HG03280 (cell line): ENCODE results near the gene HS3ST3A1.
"Not testable (repeated sequence)": the region's sequence is repeated elsewhere in the genome, so short reads cannot be mapped to it uniquely, and the experiment has no call there.

ENCODE experiments used
- ATAC-seq: cut with Tn5 transposase; IDR thresholded peaks from one replicate; pipeline ENCODE4 v1.9.1; 2021; ENCODE audit warnings: mild to moderate bottlenecking, moderate library complexity; ENCODE audit not compliant: unreplicated experiment

HS3ST3A1 gene

GRCh38 chr17:13576661-13577526 is 24.8 kb downstream of the HS3ST3A1 start:
- no peak for ATAC-seq

DNA sequence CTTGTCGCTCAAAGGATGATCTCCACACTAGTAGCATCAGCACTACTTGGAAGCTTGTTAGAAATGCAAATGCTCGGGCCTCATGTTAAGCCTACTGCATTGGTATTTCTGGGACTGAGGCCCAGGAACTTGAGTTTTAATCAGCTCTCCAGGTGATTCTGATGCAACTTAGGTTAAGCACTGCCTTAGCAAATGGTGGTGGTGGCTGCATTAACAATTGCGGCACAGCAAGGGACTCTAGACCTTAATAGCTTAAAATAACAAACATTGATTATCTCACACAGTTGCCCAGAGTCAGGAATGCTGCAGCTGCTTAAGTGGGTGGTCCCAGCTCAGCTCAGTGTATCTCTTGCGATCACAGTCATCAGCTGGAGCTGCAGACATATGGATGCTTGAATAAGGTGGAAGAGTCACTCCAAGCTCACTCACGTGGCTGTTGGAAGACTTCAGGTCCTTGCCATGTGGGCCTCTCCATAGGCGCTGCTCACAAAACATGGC is 25.8 kb downstream of the HS3ST3A1 start:
- ATAC-seq, result no peak

GRCh38 chr17:13575466-13575865 is 26.3 kb downstream of the HS3ST3A1 start:
- ATAC-seq, result no peak

GRCh38 chr17:13572581-13572980 is 29.1 kb downstream of the HS3ST3A1 start:
- no peak for ATAC-seq

DNA sequence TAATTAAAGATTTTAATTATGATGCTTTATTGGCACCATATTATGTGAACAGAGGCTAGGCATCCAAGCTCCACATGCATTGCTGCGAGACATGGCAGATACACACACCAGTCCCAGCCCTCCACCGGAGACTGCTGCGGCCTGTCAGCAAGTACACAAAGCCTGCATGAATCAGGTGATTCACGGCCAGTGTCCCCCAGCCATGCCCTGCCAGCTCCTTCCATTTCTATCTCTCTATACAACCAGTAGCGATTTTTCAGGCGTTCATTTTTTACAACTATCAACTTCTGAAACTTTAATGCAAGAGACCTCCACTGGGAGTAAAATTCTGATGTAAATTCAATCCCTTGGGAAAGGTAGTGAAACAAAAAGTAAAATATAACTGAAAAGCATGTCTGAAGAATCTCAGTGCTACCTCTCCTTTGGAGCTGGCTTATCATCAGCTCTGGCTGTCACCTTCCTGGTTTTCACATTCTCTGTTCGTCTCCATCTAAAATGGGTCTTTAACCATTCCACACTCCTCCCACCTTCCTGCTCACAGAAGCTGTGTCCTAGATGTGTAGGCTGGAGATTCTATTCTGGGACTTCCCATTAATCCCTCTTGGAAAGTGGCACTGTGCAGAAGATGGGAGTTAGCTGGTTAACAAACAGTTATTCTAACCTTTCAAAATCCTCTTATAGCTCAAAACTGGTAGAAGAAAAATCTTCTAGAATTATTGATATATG is 32.2 kb downstream of the HS3ST3A1 start:
- no peak for ATAC-seq

DNA sequence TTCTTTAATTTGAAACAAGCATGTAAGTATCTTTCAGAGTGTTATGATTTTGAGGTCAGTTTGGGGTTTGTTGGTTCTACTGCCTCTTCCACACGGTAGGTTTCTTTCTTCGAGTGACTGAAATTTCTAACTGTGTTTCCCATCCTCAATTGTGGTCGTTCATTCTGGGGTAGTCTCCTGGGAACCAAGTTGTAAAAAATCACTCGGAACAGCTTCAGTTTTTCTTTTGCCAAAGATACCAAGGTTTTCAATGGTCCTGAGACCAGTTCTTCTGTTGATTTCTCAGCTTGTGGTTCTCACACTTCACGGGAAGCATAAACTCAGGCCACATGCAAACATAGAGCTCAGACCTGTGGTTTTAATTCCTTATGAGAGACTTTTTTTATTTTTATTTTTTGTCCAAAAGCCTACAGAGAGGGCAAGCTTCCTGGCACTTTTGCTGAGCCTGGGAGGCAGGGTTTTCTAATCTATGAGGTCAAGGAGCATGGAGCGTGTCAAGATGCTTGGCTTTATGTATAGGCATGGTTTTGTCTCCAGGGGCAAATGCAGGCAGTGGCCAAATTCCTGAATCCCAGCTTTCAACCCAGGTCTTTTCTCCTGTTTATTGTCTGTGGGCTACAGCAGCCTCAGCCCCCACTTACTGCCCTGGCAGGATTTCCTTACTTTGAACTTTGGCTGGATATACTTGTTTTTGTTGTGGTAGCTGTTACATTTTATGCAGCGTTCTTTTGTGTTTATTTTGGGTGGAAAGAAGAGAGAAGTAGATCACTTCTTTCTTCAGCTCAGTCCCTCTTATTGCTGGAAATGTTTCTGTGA is 32.9 kb downstream of the HS3ST3A1 start:
- ATAC-seq, result no peak

DNA sequence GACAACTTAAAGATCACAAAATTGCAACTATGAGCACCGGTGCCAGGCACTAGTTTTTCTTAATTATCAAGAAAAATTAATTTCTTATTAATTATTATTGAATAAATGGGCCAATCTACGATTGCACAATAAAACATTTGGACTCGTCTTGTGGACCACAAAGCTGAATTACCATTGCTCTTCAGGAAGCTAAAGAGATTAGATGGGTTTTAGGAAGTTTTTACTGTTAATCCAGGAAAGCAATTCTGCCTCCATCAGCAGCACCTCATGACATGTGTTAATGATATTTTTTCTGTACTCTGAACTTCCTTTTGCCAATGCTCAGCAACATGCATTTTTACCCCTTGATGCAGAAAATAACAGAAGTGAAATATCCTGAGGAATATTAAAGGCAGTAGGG is 37.9 kb downstream of the HS3ST3A1 start:
- no peak for ATAC-seq

GRCh38 chr17:13562271-13562800 is 39.4 kb downstream of the HS3ST3A1 start:
- no peak for ATAC-seq

- no peak for ATAC-seq
Observed at GRCh38 chr17:13561606-13562270, 40.0 kb downstream of the HS3ST3A1 start.

DNA sequence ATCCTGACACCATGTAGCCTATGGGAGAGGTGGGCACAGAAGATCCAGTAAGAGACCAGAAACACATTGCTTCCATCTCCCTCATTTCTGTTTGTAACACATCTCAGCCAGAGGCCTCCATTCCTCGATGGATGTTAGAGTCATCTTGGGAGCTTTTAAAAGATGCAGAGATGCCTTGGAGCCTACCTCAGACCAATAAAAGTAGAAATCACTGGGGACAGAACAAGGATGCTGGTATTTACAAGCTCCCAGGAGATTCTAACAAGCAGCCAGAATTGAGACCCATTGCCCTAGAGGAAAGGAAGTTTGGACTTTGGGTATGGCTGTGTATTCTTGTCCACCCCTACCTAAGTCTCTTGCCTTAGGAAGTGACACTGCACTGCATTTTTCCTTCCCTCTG is 40.8 kb downstream of the HS3ST3A1 start:
- no peak for ATAC-seq

GRCh38 chr17:13558588-13558987 is 43.1 kb downstream of the HS3ST3A1 start:
- no peak for ATAC-seq

DNA sequence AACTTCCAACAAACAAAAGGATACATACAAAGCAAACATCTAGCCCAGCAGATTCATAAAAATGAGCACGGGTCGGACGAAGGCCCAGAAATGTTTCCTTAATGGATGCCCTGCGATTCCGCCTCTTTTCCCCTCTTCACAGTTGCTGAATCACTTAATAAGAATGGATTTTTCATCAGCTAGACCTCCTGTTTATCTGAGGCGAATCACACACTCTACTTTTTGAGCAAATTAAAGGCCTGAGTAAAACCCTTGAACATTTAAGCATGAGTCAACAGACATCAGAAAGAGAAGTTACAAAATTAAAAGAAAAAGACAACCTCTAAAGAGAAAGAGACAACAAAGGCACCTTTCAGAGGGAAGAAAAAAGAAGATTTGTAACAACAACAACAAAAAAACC is 44.7 kb downstream of the HS3ST3A1 start:
- no peak for ATAC-seq

DNA sequence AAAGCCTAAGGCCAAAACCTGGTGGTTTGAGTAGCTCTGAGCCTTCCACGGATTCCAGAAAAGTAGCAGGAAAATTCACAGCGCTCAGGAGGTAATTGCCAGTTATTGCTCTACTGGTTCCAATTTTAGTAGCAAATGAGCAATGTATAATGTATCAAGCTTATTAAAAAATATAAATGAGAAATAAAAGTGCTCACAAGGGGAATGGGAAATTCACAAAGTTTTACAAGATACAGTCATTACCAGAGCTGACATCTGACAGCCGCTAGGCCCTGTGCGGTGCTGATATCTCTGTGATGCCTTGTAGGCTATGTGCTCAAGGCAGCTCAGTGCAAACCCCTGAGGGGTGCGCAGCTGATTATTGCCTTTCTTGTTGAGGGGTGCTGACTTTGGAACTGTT is 47.5 kb downstream of the HS3ST3A1 start:
- no peak for ATAC-seq

- ATAC-seq, result no peak
Observed at GRCh38 chr17:13550291-13550690, 51.4 kb downstream of the HS3ST3A1 start.

DNA sequence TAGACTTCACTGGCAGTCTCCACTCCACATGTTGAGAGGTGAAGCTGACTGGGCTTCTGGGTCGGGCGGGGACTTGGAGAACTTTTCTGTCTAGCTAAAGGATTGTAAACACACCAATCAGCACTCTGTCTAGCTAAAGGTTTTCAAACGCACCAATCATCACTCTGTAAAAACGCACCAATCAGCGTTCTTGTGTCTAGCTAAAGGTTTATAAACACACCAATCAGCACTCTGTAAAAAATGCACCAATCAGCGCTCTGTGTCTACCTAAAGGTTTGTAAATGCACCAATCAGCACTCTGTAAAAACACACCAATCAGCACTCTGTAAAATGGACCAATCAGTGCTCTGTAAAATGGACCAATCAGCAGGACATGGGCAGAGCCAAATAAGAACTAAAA is 53.2 kb downstream of the HS3ST3A1 start:
- not testable (repeated sequence) for ATAC-seq

DNA sequence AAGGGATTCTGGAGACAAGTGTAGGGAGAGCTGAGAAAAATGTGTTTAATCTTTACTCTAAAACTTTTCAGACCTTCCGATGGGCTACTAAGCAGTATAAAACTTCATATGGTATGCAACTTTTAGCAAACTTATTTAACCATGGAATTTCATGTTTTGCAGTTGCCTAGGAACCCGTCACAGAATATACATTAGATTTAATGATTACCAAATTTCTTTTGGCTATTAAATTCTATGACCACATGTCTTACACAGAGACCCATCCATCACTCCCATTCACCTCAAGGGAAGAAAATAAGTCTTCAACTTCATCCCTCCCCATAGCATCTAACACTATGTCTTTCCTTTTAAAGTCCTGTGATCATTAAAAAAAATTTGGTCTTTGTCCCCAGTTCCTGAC is 54.9 kb downstream of the HS3ST3A1 start:
- no peak for ATAC-seq

GRCh38 chr17:13545941-13546340 is 55.8 kb downstream of the HS3ST3A1 start:
- no peak for ATAC-seq

DNA sequence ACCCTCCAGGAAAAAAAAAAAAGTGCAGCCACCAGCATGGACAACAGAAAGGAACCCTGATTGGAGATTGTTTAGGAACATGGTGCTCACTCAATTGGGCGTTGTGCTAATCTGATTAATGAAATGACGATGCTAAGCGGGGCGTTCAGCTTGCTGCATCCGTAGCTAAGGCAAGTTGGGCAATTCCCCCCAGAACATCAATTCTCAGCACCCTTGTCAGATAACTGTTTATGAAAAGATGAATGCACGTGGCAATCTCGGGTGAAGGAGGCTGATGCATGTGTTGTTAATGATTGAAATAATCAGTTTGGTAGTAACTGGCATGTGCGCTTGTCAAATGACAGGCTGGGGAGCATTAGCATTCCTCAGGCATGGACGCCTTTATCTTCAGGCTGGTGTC is 57.0 kb downstream of the HS3ST3A1 start:
- ATAC-seq, result no peak

DNA sequence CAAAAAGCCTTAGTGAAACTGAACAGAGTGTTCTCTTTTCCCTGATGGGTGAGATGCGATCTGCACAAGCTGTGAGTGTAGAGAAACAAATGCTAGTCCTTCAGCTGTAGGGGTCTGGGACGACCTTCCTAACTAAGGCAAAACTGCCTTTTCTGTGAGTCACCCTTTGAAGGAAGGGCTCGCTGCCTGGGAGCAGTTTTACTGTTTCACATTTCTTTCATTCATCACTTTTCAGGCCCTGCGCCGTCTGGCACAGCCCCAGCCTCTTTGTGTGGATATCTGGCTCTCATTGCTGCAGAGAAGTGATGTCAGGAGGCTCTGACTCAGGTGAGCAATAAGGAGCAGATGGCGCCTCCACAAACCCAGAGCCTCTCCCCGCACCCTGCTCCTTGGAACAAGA is 57.4 kb downstream of the HS3ST3A1 start:
- ATAC-seq, result no peak

GRCh38 chr17:13542636-13543035 is 59.1 kb downstream of the HS3ST3A1 start:
- ATAC-seq, result no peak
